ENCODE results near the gene CENPH. TPM values are rescaled to one million over a fixed set of nuclear protein-coding genes. Genes with fewer than 3 reads are reported as not detected.
"Not testable (repeated sequence)": the region's sequence is repeated elsewhere in the genome, so short reads cannot be mapped to it uniquely, and the experiment has no call there.

Gene CENPH
- total RNA-seq, 2 experiments from 2014 or later = 4.0 to 5.6 TPM

GRCh38 chr5:69170495-69170894 is 18.9 kb upstream of the CENPH start:
- Mint-ChIP-seq H3K27ac (no peak overlapping the region), H3K27me3 (no peaks in the 10 kb centered on the region), H3K36me3 (ENCODE audit: low read depth) (peaks cover 15% of the 10 kb centered on the region), H3K9me3 (peaks cover 1% of the 10 kb centered on the region), H3K4me1 (ENCODE audit: low read depth) (peaks cover 23% of the 10 kb centered on the region), H3K4me3 (no peak overlapping the region)
- ChIA-PET CTCF (interaction anchor here (4.9 kb wide), 1 partner anchor 77 kb away, joined by 20 read pairs; the partner anchor contains the start of gene SLC30A5), POLR2A (no interaction called here)
- Histone ChIP-seq H3K36me3 (ENCODE audit: insufficient read depth, low read length) (peaks cover 4% of the 10 kb centered on the region), H3K27ac (ENCODE audit: low read depth in 1 of 2, low read length in 2 of 2) (no peak overlapping the region), H3K4me1 (ENCODE audit: insufficient read depth, low read length) (peaks cover 16% of the 10 kb centered on the region), H3K4me3 (ENCODE audit: low read length) (no peak overlapping the region), H3K27me3 (ENCODE audit: control insufficient read depth in 1 of 2, insufficient read depth in 2 of 2, low read length in 2 of 2) (no peaks in the 10 kb centered on the region), H3K9me3 (ENCODE audit: control insufficient read depth in 1 of 2, insufficient read depth in 1 of 2, low read length in 2 of 2) (no peaks in the 10 kb centered on the region)
- no peak for TF ChIP-seq CTCF (IDR thresholded peaks at IDR 0.05)
- intact Hi-C loops (cut with DNase I, micrococcal nuclease) = no loop called here
- ATAC-seq (ENCODE audit: poor library complexity) (no peak), DNase-seq (no peak)

- DNase-seq (no peak), ATAC-seq (ENCODE audit: poor library complexity) (no peak)
- intact Hi-C loops (cut with DNase I, micrococcal nuclease) = no loop called here
- H3K27me3 ChIP-seq (ENCODE audit: control insufficient read depth in 1 of 2, insufficient read depth in 2 of 2, low read length in 2 of 2) = no peaks in the 10 kb centered on the region
- H3K4me1 Mint-ChIP-seq (ENCODE audit: low read depth) = peaks cover 23% of the 10 kb centered on the region
- CTCF ChIA-PET = no interaction called here
- POLR2A ChIA-PET = no interaction called here
- H3K4me1 ChIP-seq (ENCODE audit: insufficient read depth, low read length) = peaks cover 16% of the 10 kb centered on the region
- no peak overlapping the region for H3K27ac ChIP-seq (ENCODE audit: low read depth in 1 of 2, low read length in 2 of 2)
- peaks cover 16% of the 10 kb centered on the region for H3K36me3 Mint-ChIP-seq (ENCODE audit: low read depth)
- TF ChIP-seq CTCF (IDR thresholded peaks at IDR 0.05) = no peak
- H3K36me3 ChIP-seq (ENCODE audit: insufficient read depth, low read length) = peaks cover 6% of the 10 kb centered on the region
- H3K27ac Mint-ChIP-seq = no peak overlapping the region
- H3K4me3 Mint-ChIP-seq = no peak overlapping the region
- H3K9me3 ChIP-seq (ENCODE audit: control insufficient read depth in 1 of 2, insufficient read depth in 1 of 2, low read length in 2 of 2) = no peaks in the 10 kb centered on the region
- H3K4me3 ChIP-seq (ENCODE audit: low read length) = no peak overlapping the region
- no peaks in the 10 kb centered on the region for H3K27me3 Mint-ChIP-seq
- H3K9me3 Mint-ChIP-seq = peaks cover 1% of the 10 kb centered on the region
Measured at GRCh38 chr5:69170969-69171368, 18.4 kb upstream of the CENPH start.

- H3K27me3 ChIP-seq (ENCODE audit: control insufficient read depth in 1 of 2, insufficient read depth in 2 of 2, low read length in 2 of 2); H3K4me3 ChIP-seq (ENCODE audit: low read length); H3K27ac Mint-ChIP-seq; H3K9me3 ChIP-seq (ENCODE audit: control insufficient read depth in 1 of 2, insufficient read depth in 1 of 2, low read length in 2 of 2); H3K4me1 ChIP-seq (ENCODE audit: insufficient read depth, low read length); DNase-seq; H3K4me3 Mint-ChIP-seq; H3K36me3 Mint-ChIP-seq (ENCODE audit: low read depth); CTCF ChIA-PET; H3K27ac ChIP-seq (ENCODE audit: low read depth in 1 of 2, low read length in 2 of 2); H3K36me3 ChIP-seq (ENCODE audit: insufficient read depth, low read length); POLR2A ChIA-PET; H3K4me1 Mint-ChIP-seq (ENCODE audit: low read depth); H3K9me3 Mint-ChIP-seq; H3K27me3 Mint-ChIP-seq; ATAC-seq (ENCODE audit: poor library complexity): not testable (repeated sequence)
- intact Hi-C loops (cut with DNase I, micrococcal nuclease) = loop anchor here in 1 of 2 experiments (10.0 kb wide), 1 partner anchor 153 kb away; the partner anchor contains the start of gene CCDC125
Measured at GRCh38 chr5:69181659-69182293, 7.6 kb upstream of the CENPH start.

- ChIA-PET POLR2A (no interaction called here), CTCF (no interaction called here)
- H3K27me3 ChIP-seq (ENCODE audit: control insufficient read depth in 1 of 2, insufficient read depth in 2 of 2, low read length in 2 of 2) = no peaks in the 10 kb centered on the region
- H3K9me3 ChIP-seq (ENCODE audit: control insufficient read depth in 1 of 2, insufficient read depth in 1 of 2, low read length in 2 of 2) = no peaks in the 10 kb centered on the region
- no peak overlapping the region for H3K4me3 ChIP-seq (ENCODE audit: low read length)
- no peak overlapping the region for H3K27ac Mint-ChIP-seq
- no peaks in the 10 kb centered on the region for H3K36me3 ChIP-seq (ENCODE audit: insufficient read depth, low read length)
- H3K36me3 Mint-ChIP-seq (ENCODE audit: low read depth) = no peaks in the 10 kb centered on the region
- H3K4me1 ChIP-seq (ENCODE audit: insufficient read depth, low read length) = peaks cover 9% of the 10 kb centered on the region
- H3K4me3 Mint-ChIP-seq = no peak overlapping the region
- intact Hi-C loops (cut with DNase I, micrococcal nuclease) = loop anchor here in 1 of 2 experiments (10.0 kb wide), 1 partner anchor 150 kb away; the partner anchor contains the start of gene CCDC125
- no peak for TF ChIP-seq CTCF (IDR thresholded peaks at IDR 0.05)
- H3K27ac ChIP-seq (ENCODE audit: low read depth in 1 of 2, low read length in 2 of 2) = no peak overlapping the region
- ATAC-seq (ENCODE audit: poor library complexity) (no peak), DNase-seq (no peak)
- no peaks in the 10 kb centered on the region for H3K27me3 Mint-ChIP-seq
- H3K4me1 Mint-ChIP-seq (ENCODE audit: low read depth) = peaks cover 10% of the 10 kb centered on the region
- H3K9me3 Mint-ChIP-seq = no peaks in the 10 kb centered on the region
Measured at GRCh38 chr5:69184621-69185020, 4.8 kb upstream of the CENPH start.
